SK-N-SH treated with all-trans-retinoic acid at 6 μM for 48 hours (cell line): ENCODE measurements around the gene MACROH2A2.

Experiments used
- ATAC-seq: fragments of 200-7000 bp; cut with Tn5 transposase; 3 replicates; pipeline ENCODE4 v1.9.1; 2020; ENCODE audit warnings: mild to moderate bottlenecking, moderate library complexity
- BACH2 ChIP-seq: fragments of 250-450 bp; sonication (Bioruptor Pico); IDR thresholded peaks from 2 replicates; pipeline ENCODE4 v1.9.0; 2021; ENCODE audit warnings: mild to moderate bottlenecking, borderline replicate concordance
- CREB5 ChIP-seq: fragments of 250-450 bp; sonication (Bioruptor Pico); IDR thresholded peaks from 2 replicates; pipeline ENCODE4 v1.5.1; 2020; ENCODE audit warnings: low read depth, mild to moderate bottlenecking, moderate library complexity
- CSDC2 ChIP-seq: fragments of 250-450 bp; sonication (Bioruptor Pico); IDR thresholded peaks from 2 replicates; pipeline ENCODE4 v1.5.0; 2020; ENCODE audit warnings: mild to moderate bottlenecking, moderate library complexity
- CSRNP3 ChIP-seq: fragments of 250-450 bp; sonication (Bioruptor Pico); IDR thresholded peaks from 2 replicates; pipeline ENCODE4 v1.5.1; 2021; ENCODE audit warnings: mild to moderate bottlenecking, moderate library complexity
- GLIS3 ChIP-seq: fragments of 250-450 bp; sonication (Bioruptor Pico); IDR thresholded peaks from 2 replicates; pipeline ENCODE4 v1.5.0; 2020; ENCODE audit warnings: mild to moderate bottlenecking, moderate library complexity
- ISL1 ChIP-seq: fragments of 250-450 bp; sonication (Bioruptor Pico); IDR thresholded peaks from 2 replicates; pipeline ENCODE4 v2.1.2; 2022; ENCODE audit warnings: mild to moderate bottlenecking, moderate library complexity
- OSR1 ChIP-seq: fragments of 250-450 bp; sonication (Bioruptor Pico); IDR thresholded peaks from 2 replicates; pipeline ENCODE4 v1.8.0; 2022; ENCODE audit warnings: moderate library complexity, mild to moderate bottlenecking, inconsistent platforms
- PATZ1 ChIP-seq: fragments of 250-450 bp; sonication (Bioruptor Pico); IDR thresholded peaks from 2 replicates; pipeline ENCODE4 v1.8.0; 2020; ENCODE audit warnings: mild to moderate bottlenecking, moderate library complexity, borderline replicate concordance
- POU6F1 ChIP-seq: fragments of 250-450 bp; sonication (Bioruptor Pico); IDR thresholded peaks from 2 replicates; pipeline ENCODE4 v1.8.0; 2021; ENCODE audit warnings: low read depth, mild to moderate bottlenecking, moderate library complexity, borderline replicate concordance
- RARB ChIP-seq: fragments of 250-450 bp; sonication (Bioruptor Pico); IDR thresholded peaks from 2 replicates; pipeline ENCODE4 v1.8.0; 2021; ENCODE audit warnings: mild to moderate bottlenecking, moderate library complexity
- SNAI2 ChIP-seq: fragments of 250-450 bp; sonication (Bioruptor Pico); IDR thresholded peaks from 2 replicates; pipeline ENCODE4 v1.5.0; 2020; ENCODE audit warnings: mild to moderate bottlenecking, moderate library complexity
- TCF4 ChIP-seq: fragments of 250-450 bp; sonication (Bioruptor Pico); IDR thresholded peaks from 2 replicates; pipeline ENCODE4 v1.8.0; 2021; ENCODE audit warnings: mild to moderate bottlenecking, moderate library complexity, borderline replicate concordance
- TOX ChIP-seq: fragments of 250-450 bp; sonication (Bioruptor Pico); IDR thresholded peaks from 2 replicates; pipeline ENCODE4 v1.8.0; 2021; ENCODE audit warnings: mild to moderate bottlenecking, moderate library complexity, borderline replicate concordance
- TSHZ2 ChIP-seq: fragments of 250-450 bp; sonication (Bioruptor Pico); IDR thresholded peaks from 2 replicates; pipeline ENCODE4 v1.5.0; 2020; ENCODE audit warnings: mild to moderate bottlenecking, moderate library complexity
- ZC3H10 ChIP-seq: fragments of 250-450 bp; sonication (Bioruptor Pico); IDR thresholded peaks from 2 replicates; pipeline ENCODE4 v1.5.1; 2021; ENCODE audit warnings: mild to moderate bottlenecking, moderate library complexity
- ZFP3 ChIP-seq: fragments of 250-450 bp; sonication (Bioruptor Pico); IDR thresholded peaks from 2 replicates; pipeline ENCODE4 v1.5.0; 2020; ENCODE audit warnings: mild to moderate bottlenecking, moderate library complexity
- ZNF565 ChIP-seq: fragments of 450-650 bp; formaldehyde crosslinking; conservative IDR thresholded peaks from 2 replicates; pipeline ENCODE4 v1.5.0; 2020; ENCODE audit warnings: low read depth, mild to moderate bottlenecking, moderate library complexity
- ZNF8 ChIP-seq: fragments of 450-650 bp; formaldehyde crosslinking; IDR thresholded peaks from 2 replicates; pipeline ENCODE4 v1.5.0; 2020; ENCODE audit warnings: mild to moderate bottlenecking, moderate library complexity

Gene MACROH2A2

GRCh38 chr10:70032667-70033289, 19.9 kb upstream of the MACROH2A2 start (continued):
- no peak for TF ChIP-seq CSRNP3 (CRISPR knock-in tag)

GRCh38 chr10:70034232-70034631, 18.4 kb upstream of the MACROH2A2 start:
- TF ChIP-seq CSRNP3 (CRISPR knock-in tag) (no peak), CSDC2 (no peak), SNAI2 (CRISPR knock-in tag) (no peak), ISL1 (CRISPR knock-in tag) (no peak), POU6F1 (CRISPR knock-in tag) (no peak), ZC3H10 (CRISPR knock-in tag) (no peak), TCF4 (CRISPR knock-in tag) (no peak), TSHZ2 (CRISPR knock-in tag) (no peak), OSR1 (CRISPR knock-in tag) (no peak), BACH2 (CRISPR knock-in tag) (no peak), ZFP3 (CRISPR knock-in tag) (no peak), RARB (no peak), CREB5 (CRISPR knock-in tag) (no peak), GLIS3 (no peak), TOX (CRISPR knock-in tag) (no peak), PATZ1 (CRISPR knock-in tag) (no peak), ZNF565 (CRISPR knock-in tag) (no peak), ZNF8 (CRISPR knock-in tag) (no peak)
- TF ChIP-seq, all 23 proteins: peak for 0
- ATAC-seq: no peak

- no peak for TF ChIP-seq CSRNP3 (CRISPR knock-in tag)
- TF ChIP-seq OSR1 (CRISPR knock-in tag): no peak
These were observed 17.1 kb upstream of the MACROH2A2 start for GRCh38 chr10:70035531-70035930.

More at GRCh38 chr10:70035531-70035930, 17.1 kb upstream of the MACROH2A2 start:
- ATAC-seq: no peak
